Activated CD8-positive, alpha-beta memory T cell treated with anti-CD3 and anti-CD28 coated beads for 48 hours (primary cell): ENCODE data around the gene SETBP1.

Source experiments
- DNase-seq, 3 experiments: peaks; one replicate each; pipeline ENCODE4 v3.0.0-alpha.2; 2020; ENCODE audit warnings: low read depth in 2 of 3, low spot score in 2 of 3

SETBP1 gene

GRCh38 chr18:45107425-45107824 is 426.7 kb downstream of the SETBP1 start:
- no peak for DNase-seq

DNA sequence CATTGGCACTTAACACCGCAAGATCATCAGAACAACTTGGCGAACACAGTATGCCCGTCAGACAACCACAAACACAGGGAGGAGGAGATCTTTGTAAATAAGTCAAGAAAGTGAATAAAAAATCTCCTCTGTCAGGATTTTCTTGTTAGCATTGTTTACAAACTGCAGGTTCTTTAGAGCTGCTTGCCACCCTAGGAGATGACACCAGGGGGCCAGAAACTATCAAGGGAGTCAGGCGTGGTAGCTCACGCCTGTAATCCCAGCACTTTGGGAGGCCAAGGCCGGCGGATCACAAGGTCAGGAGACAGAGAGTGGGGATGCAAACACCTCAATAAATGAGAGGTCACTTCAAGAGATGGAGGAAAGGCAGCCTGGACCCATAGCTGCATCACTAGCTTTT is 428.1 kb downstream of the SETBP1 start:
- DNase-seq, result no peak

GRCh38 chr18:45109271-45109670 is 428.6 kb downstream of the SETBP1 start:
- no peak for DNase-seq

- no peak for DNase-seq
Observed at GRCh38 chr18:45109706-45110105, 429.0 kb downstream of the SETBP1 start.

- no peak for DNase-seq
Observed at GRCh38 chr18:45110577-45111501, 430.2 kb downstream of the SETBP1 start.

DNA sequence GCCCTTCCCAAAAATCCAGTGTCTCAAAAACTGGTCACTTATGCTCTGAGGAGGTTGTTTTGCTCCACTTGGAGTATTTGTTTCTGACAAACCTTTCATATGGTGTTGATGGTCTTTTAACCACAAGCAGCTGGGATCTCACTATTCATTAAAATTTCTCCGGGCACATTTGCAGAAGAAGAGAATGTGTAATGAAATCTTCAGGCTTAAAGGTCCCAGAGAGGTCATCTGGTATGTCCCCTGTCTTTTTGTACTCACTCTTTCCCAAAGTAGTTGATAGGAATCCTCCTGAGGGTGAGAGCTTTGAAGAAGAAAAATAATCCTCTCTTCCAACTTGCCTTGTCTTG is 430.8 kb downstream of the SETBP1 start:
- DNase-seq, result no peak

- DNase-seq, result no peak
Observed at GRCh38 chr18:45112682-45113081, 432.0 kb downstream of the SETBP1 start.

GRCh38 chr18:45116116-45116515 is 435.4 kb downstream of the SETBP1 start:
- no peak for DNase-seq
